MCF 10A (cell line): ENCODE data around the gene DLG2. TPM values are rescaled to one million over a fixed set of nuclear protein-coding genes. Genes with fewer than 3 reads are reported as not detected.

Experiments
- BruUV-seq: library from RNA; stranded (reverse); fragments of 400-500 nt; replicated peaks from 2 replicates; lab custom pipeline; 2021; lab: Mats Ljungman, UMichigan
- CTCF ChIA-PET: fragments of 300-600 bp; sonication (Branson Sonifier 250); formaldehyde crosslinking; extraction: SDS; loops from one replicate; lab custom pipeline; 2021; ENCODE audit warnings: antibody characterized with exemption, inconsistent platforms; lab: Yijun Ruan, JAX
- POLR2A ChIA-PET: fragments of 300-600, 350-650 bp; sonication (Branson Sonifier 250); formaldehyde crosslinking; extraction: SDS; loops from one replicate; lab custom pipeline; 2020; ENCODE audit warnings: antibody characterized with exemption, inconsistent platforms; lab: Yijun Ruan, JAX
- DNase-seq: peaks from one replicate; pipeline ENCODE4 v3.0.0-alpha.2; 2018; ENCODE audit not compliant: unreplicated experiment
- H3K27ac Mint-ChIP-seq: one replicate; pipeline ENCODE4 v1.8.0; 2022; ENCODE audit warnings: mild to moderate bottlenecking, low read depth, mixed read lengths; ENCODE audit not compliant: unreplicated experiment
- H3K27me3 Mint-ChIP-seq: one replicate; pipeline ENCODE4 v1.8.0; 2022; ENCODE audit warnings: mixed read lengths; ENCODE audit not compliant: insufficient read depth, unreplicated experiment
- H3K36me3 Mint-ChIP-seq: one replicate; pipeline ENCODE4 v1.8.0; 2022; ENCODE audit warnings: mild to moderate bottlenecking, moderate library complexity, mixed read lengths; ENCODE audit not compliant: insufficient read depth, unreplicated experiment
- H3K4me1 Mint-ChIP-seq: one replicate; pipeline ENCODE4 v1.8.0; 2022; ENCODE audit warnings: mixed read lengths; ENCODE audit not compliant: insufficient read depth, unreplicated experiment
- H3K4me3 Mint-ChIP-seq: one replicate; pipeline ENCODE4 v1.8.0; 2022; ENCODE audit warnings: mild to moderate bottlenecking, moderate library complexity, mixed read lengths; ENCODE audit not compliant: unreplicated experiment
- H3K9me3 Mint-ChIP-seq: one replicate; pipeline ENCODE4 v1.8.0; 2022; ENCODE audit warnings: mixed read lengths; ENCODE audit not compliant: unreplicated experiment
- CTCF ChIP-seq: fragments of 200-600 bp; IDR thresholded peaks from one replicate; pipeline ENCODE4 v1.8.0; 2022; ENCODE audit warnings: antibody characterized with exemption, mild to moderate bottlenecking; ENCODE audit not compliant: unreplicated experiment
- intact Hi-C: fragments of 100-400 bp; cut with micrococcal nuclease; formaldehyde crosslinking; loops from 2 replicates; pipeline ENCODE4 v1.14.1; 2022
- total RNA-seq: library from RNA; stranded (reverse); gene quantifications from 2 replicates; pipeline ENCODE4 v1.2.3, GENCODE V29; 2022

The DLG2 gene
- total RNA-seq, 1 experiment from 2014 or later = 0.26 TPM

GRCh38 chr11:83819931-83820549 is 1807.1 kb downstream of the DLG2 start:
- peak; percentile 68 for DNase-seq

GRCh38 chr11:83818349-83818748 is 1808.8 kb downstream of the DLG2 start:
- no peak for TF ChIP-seq CTCF
- Mint-ChIP-seq H3K36me3 (no peaks in the 10 kb centered on the region), H3K27me3 (peaks cover 27% of the 10 kb centered on the region), H3K9me3 (no peaks in the 10 kb centered on the region), H3K4me1 (no peaks in the 10 kb centered on the region), H3K27ac (no peak overlapping the region), H3K4me3 (no peak overlapping the region)
- peak; percentile 8 for DNase-seq
- POLR2A ChIA-PET = no interaction called here
- CTCF ChIA-PET = interaction anchor here (0.6 to 12.1 kb wide), 20 partner anchors 9 to 1267 kb away, joined by 3 to 383 read pairs (median 5); no protein-coding TSS in a partner anchor
- BruUV-seq = no TSS peak
- intact Hi-C loops = loop anchor here (5.0 kb wide), 1 partner anchor 96 kb away; no protein-coding TSS in a partner anchor

More at GRCh38 chr11:83819931-83820549, 1807.1 kb downstream of the DLG2 start:
- H3K9me3 Mint-ChIP-seq = no peaks in the 10 kb centered on the region
- TF ChIP-seq CTCF = peak; percentile 58
- no peak overlapping the region for H3K27ac Mint-ChIP-seq
- no peaks in the 10 kb centered on the region for H3K4me1 Mint-ChIP-seq
- H3K27me3 Mint-ChIP-seq = peaks cover 27% of the 10 kb centered on the region
- H3K36me3 Mint-ChIP-seq = no peaks in the 10 kb centered on the region
- CTCF ChIA-PET = interaction anchor here (0.5 to 12.1 kb wide), 42 partner anchors 10 to 1134 kb away, joined by 3 to 383 read pairs (median 4); partner anchors contain the start of genes DDIAS and PRCP
- intact Hi-C loops = loop anchor here (1.0 to 5.0 kb wide), 7 partner anchors 98 to 951 kb away; no protein-coding TSS in a partner anchor
- no TSS peak for BruUV-seq
- H3K4me3 Mint-ChIP-seq = no peak overlapping the region
- POLR2A ChIA-PET = interaction anchor here (1.1 to 1.7 kb wide), 3 partner anchors 527 to 920 kb away, joined by 3 to 7 read pairs (median 3); partner anchors contain the start of genes CCDC90B and PRCP

GRCh38 chr11:83816572-83817187 is 1810.5 kb downstream of the DLG2 start:
- DNase-seq = peak; percentile 15
- no peaks in the 10 kb centered on the region for H3K4me1 Mint-ChIP-seq
- ChIA-PET POLR2A (interaction anchor here (2.5 kb wide), 1 partner anchor 524 kb away, joined by 10 read pairs; no protein-coding TSS in a partner anchor), CTCF (interaction anchor here (0.5 to 12.1 kb wide), 59 partner anchors 9 to 1136 kb away, joined by 3 to 383 read pairs (median 4); no protein-coding TSS in a partner anchor)
- intact Hi-C loops = loop anchor here (1.0 to 5.0 kb wide), 6 partner anchors 94 to 1098 kb away; no protein-coding TSS in a partner anchor
- H3K27ac Mint-ChIP-seq = no peak overlapping the region
- BruUV-seq = no TSS peak
- no peak overlapping the region for H3K4me3 Mint-ChIP-seq
- no peaks in the 10 kb centered on the region for H3K9me3 Mint-ChIP-seq
- TF ChIP-seq CTCF = peak; percentile 47
- peaks cover 18% of the 10 kb centered on the region for H3K27me3 Mint-ChIP-seq
- no peaks in the 10 kb centered on the region for H3K36me3 Mint-ChIP-seq

- Mint-ChIP-seq H3K4me3 (no peak overlapping the region), H3K27me3 (peaks cover 15% of the 10 kb centered on the region), H3K9me3 (no peaks in the 10 kb centered on the region), H3K36me3 (no peaks in the 10 kb centered on the region), H3K27ac (no peak overlapping the region), H3K4me1 (no peaks in the 10 kb centered on the region)
- POLR2A ChIA-PET = interaction anchor here (2.5 kb wide), 1 partner anchor 523 kb away, joined by 10 read pairs; no protein-coding TSS in a partner anchor
- TF ChIP-seq CTCF = no peak
- intact Hi-C loops = loop anchor here (1.0 to 5.0 kb wide), 6 partner anchors 93 to 1097 kb away; no protein-coding TSS in a partner anchor
- no peak for DNase-seq
- no TSS peak for BruUV-seq
- CTCF ChIA-PET = interaction anchor here (0.6 to 11.3 kb wide), 49 partner anchors 9 to 1573 kb away, joined by 3 to 383 read pairs (median 4); no protein-coding TSS in a partner anchor
Observed at GRCh38 chr11:83815736-83816135, 1811.4 kb downstream of the DLG2 start.
